B cell (primary cell): Measurements from ENCODE around the gene TMEM170B. TPM values are rescaled to one million over a fixed set of nuclear protein-coding genes. Genes with fewer than 3 reads are reported as not detected.

Experiments
- ATAC-seq: fragments of 200-7000 bp; cut with Tn5 transposase; one replicate; pipeline ENCODE4 v1.10.0; 2021; ENCODE audit warnings: low read depth, mild to moderate bottlenecking, moderate number of reproducible peaks, moderate library complexity
- CTCF ChIA-PET: fragments of 350-600 bp; sonication (Branson Sonifier 250); formaldehyde crosslinking; loops from one replicate; lab custom pipeline; 2021; ENCODE audit warnings: antibody characterized with exemption, inconsistent platforms; lab: Charles Lee
- POLR2A ChIA-PET: fragments of 350-600 bp; sonication (Branson Sonifier 250); formaldehyde crosslinking; loops from one replicate; lab custom pipeline; 2021; ENCODE audit warnings: antibody characterized with exemption; lab: Charles Lee
- DNase-seq: peaks from one replicate; pipeline ENCODE4 v3.0.0; 2013
- H2AFZ ChIP-seq: 2 replicates; pipeline ENCODE4 v1.6.1; 2012; ENCODE audit warnings: mild to moderate bottlenecking, low read depth, low read length; ENCODE audit not compliant: insufficient read depth, poor library complexity, severe bottlenecking
- H3K27ac ChIP-seq, 2 donors: 1 replicate in 1 of 2; 2 replicates in 1 of 2; pipeline ENCODE4 v1.5.1; 2012 to 2013; ENCODE audit warnings: low read length in 2 of 2, mild to moderate bottlenecking in 2 of 2, moderate library complexity in 1 of 2
- H3K27me3 ChIP-seq, 4 experiments: fragments of 200-600 bp in 1 of 4; sonication (generic) in 1 of 4; replicated peaks in 1 of 4; 1 replicate in 2 of 4; 2 replicates in 2 of 4; pipeline versions ENCODE4 v1.6.1 to v1.7.0; 2013 to 2016; ENCODE audit warnings: low read length in 3 of 4, mild to moderate bottlenecking in 2 of 4, mixed read lengths in 1 of 4, moderate library complexity in 1 of 4; ENCODE audit not compliant: insufficient read depth in 4 of 4, control insufficient read depth in 3 of 4; ENCODE audit errors: control extremely low read depth in 1 of 4
- H3K36me3 ChIP-seq, 2 experiments: replicated peaks in 1 of 2; 1 replicate in 1 of 2; 2 replicates in 1 of 2; pipeline versions ENCODE4 v1.6.1 to v1.7.1; 2013; ENCODE audit warnings: low read length in 1 of 2; ENCODE audit not compliant: insufficient read depth in 2 of 2, control insufficient read depth in 1 of 2; ENCODE audit errors: control extremely low read depth in 1 of 2, extremely low read depth in 1 of 2
- H3K4me1 ChIP-seq, 2 donors: fragments of 200-600 bp in 1 of 2; sonication (generic) in 1 of 2; 1 replicate in 1 of 2; 2 replicates in 1 of 2; pipeline versions ENCODE4 v1.5.1 to v1.6.1; 2013 to 2017; ENCODE audit warnings: low read length in 2 of 2; ENCODE audit not compliant: control insufficient read depth in 2 of 2, insufficient read depth in 2 of 2
- H3K4me2 ChIP-seq: replicated peaks from 2 replicates; pipeline ENCODE3; 2012; ENCODE audit warnings: mild to moderate bottlenecking, low read depth, low read length; ENCODE audit not compliant: poor library complexity, severe bottlenecking
- H3K4me3 ChIP-seq, 5 experiments: fragments of 200-600 bp in 1 of 5; sonication (generic) in 1 of 5; 1 replicate in 3 of 5; 2 replicates in 2 of 5; pipeline versions ENCODE4 v1.5.1 to v1.7.0; 2011 to 2016; ENCODE audit warnings: low read length in 4 of 5, mild to moderate bottlenecking in 4 of 5, low read depth in 2 of 5, control low read depth in 1 of 5, moderate library complexity in 1 of 5; ENCODE audit not compliant: insufficient read depth in 1 of 5; ENCODE audit errors: control extremely low read depth in 1 of 5, extremely low read depth in 1 of 5
- H3K79me2 ChIP-seq: fragments of 200-600 bp; sonication (generic); one replicate; pipeline ENCODE4 v1.6.0; 2016; ENCODE audit warnings: low read length; ENCODE audit not compliant: control insufficient read depth, insufficient read depth
- H3K9ac ChIP-seq: fragments of 200-600 bp; sonication (generic); 2 replicates; pipeline ENCODE4 v1.6.1; 2017; ENCODE audit warnings: mild to moderate bottlenecking, low read length, moderate library complexity
- H3K9me3 ChIP-seq, 3 donors: one replicate each; pipeline versions ENCODE4 v1.6.1 to v1.7.1; 2013; ENCODE audit warnings: low read length in 2 of 3; ENCODE audit not compliant: control insufficient read depth in 2 of 3, insufficient read depth in 1 of 3; ENCODE audit errors: control extremely low read depth in 1 of 3
- H4K20me1 ChIP-seq: 2 replicates; pipeline ENCODE4 v1.6.0; 2012; ENCODE audit warnings: mild to moderate bottlenecking, low read length; ENCODE audit not compliant: insufficient read depth, control insufficient read depth, poor library complexity, severe bottlenecking
- H3K27ac Mint-ChIP-seq: one replicate; pipeline ENCODE4 v1.8.0; 2021; ENCODE audit warnings: mixed read lengths
- H3K27me3 Mint-ChIP-seq: one replicate; pipeline ENCODE4 v1.8.0; 2021; ENCODE audit warnings: mixed read lengths
- H3K4me1 Mint-ChIP-seq: one replicate; pipeline ENCODE4 v1.8.0; 2021; ENCODE audit warnings: mixed read lengths
- H3K4me3 Mint-ChIP-seq: one replicate; pipeline ENCODE4 v1.8.0; 2021; ENCODE audit warnings: mixed read lengths
- H3K9me3 Mint-ChIP-seq: one replicate; pipeline ENCODE4 v1.8.0; 2022; ENCODE audit warnings: mixed read lengths; ENCODE audit not compliant: insufficient read depth
- CTCF ChIP-seq: fragments of 200-600 bp; IDR thresholded peaks from one replicate; pipeline ENCODE4 v1.8.0; 2022; ENCODE audit warnings: antibody characterized with exemption, mild to moderate bottlenecking
- EZH2 ChIP-seq: IDR thresholded peaks from 2 replicates; pipeline ENCODE4 v1.6.1; 2012; ENCODE audit warnings: borderline replicate concordance, low read depth, mild to moderate bottlenecking, moderate library complexity, low read length; ENCODE audit not compliant: insufficient read depth, poor library complexity, severe bottlenecking
- WGBS: methylation state at CpG from one replicate; pipeline ENCODE4 v1.1.5; 2013; ENCODE audit warnings: missing lambda C conversion rate; ENCODE audit not compliant: insufficient coverage; 5-methylcytosine and 5-hydroxymethylcytosine counted together
- intact Hi-C: fragments of 100-400 bp; cut with micrococcal nuclease; formaldehyde crosslinking; loops from one replicate; pipeline ENCODE4 v1.10.0; 2022
- polyA plus RNA-seq: library from polyadenylated mRNA; depleted of rRNA; stranded (reverse); fragments of >200 nt; gene quantifications from 2 replicates; pipeline ENCODE4 v1.2.3, GENCODE V29; 2012
- total RNA-seq, 2 donors: library from RNA; stranded (reverse); fragments of 120-200 nt in 1 of 2; gene quantifications; 1 replicate in 1 of 2; 2 replicates in 1 of 2; pipeline versions ENCODE4 v1.2.3 to v1.2.4, GENCODE V29; 2013 to 2022

TMEM170B gene
- total and polyA plus RNA-seq, 2 donors (not counting 1 experiment from before 2014, with no cell fraction given): 0.64 to 3.4 TPM

- TF ChIP-seq CTCF (no peak), EZH2 (no peak)
- H2AFZ ChIP-seq: no peak overlapping the region
- peaks cover 18% of the 10 kb centered on the region for H3K27me3 Mint-ChIP-seq
Observed at GRCh38 chr6:11595903-11596302, 58.4 kb downstream of the TMEM170B start.

GRCh38 chr6:11596640-11597237 is 59.2 kb downstream of the TMEM170B start:
- no peaks in the 10 kb centered on the region for H3K9me3 ChIP-seq
- 88% methylated on average over 1 of the region's 8 CpGs for WGBS
- POLR2A ChIA-PET: no interaction called here

More at GRCh38 chr6:11595903-11596302, 58.4 kb downstream of the TMEM170B start:
- H3K9ac ChIP-seq: no peak overlapping the region
- H3K9me3 Mint-ChIP-seq: no peaks in the 10 kb centered on the region
- H3K27ac ChIP-seq: no peak overlapping the region
- H3K4me1 Mint-ChIP-seq: no peaks in the 10 kb centered on the region
- DNase-seq: no peak
- ChIA-PET CTCF (interaction anchor here (0.6 kb wide), 1 partner anchor 808 kb away, joined by 4 read pairs; no protein-coding TSS in a partner anchor), POLR2A (no interaction called here)
- no peak for ATAC-seq
- H3K9me3 ChIP-seq: no peaks in the 10 kb centered on the region
- intact Hi-C loops: no loop called here
- H3K4me3 Mint-ChIP-seq: no peak overlapping the region
- H3K27me3 ChIP-seq: no peaks in the 10 kb centered on the region
- H3K4me2 ChIP-seq: no peak overlapping the region
- H3K4me3 ChIP-seq: no peak overlapping the region
- no peaks in the 10 kb centered on the region for H3K36me3 ChIP-seq
- no peak overlapping the region for H3K27ac Mint-ChIP-seq
- 48% methylated on average over 3 of the region's 4 CpGs for WGBS
- H4K20me1 ChIP-seq: no peaks in the 10 kb centered on the region
- no peaks in the 10 kb centered on the region for H3K4me1 ChIP-seq
- H3K79me2 ChIP-seq: no peaks in the 10 kb centered on the region

More at GRCh38 chr6:11596640-11597237, 59.2 kb downstream of the TMEM170B start:
- no peak overlapping the region for H3K9ac ChIP-seq
- no peaks in the 10 kb centered on the region for H3K79me2 ChIP-seq
- H3K27me3 Mint-ChIP-seq: peaks cover 20% of the 10 kb centered on the region
- CTCF ChIA-PET: no interaction called here
- H3K9me3 Mint-ChIP-seq: no peaks in the 10 kb centered on the region
- H3K4me3 Mint-ChIP-seq: no peak overlapping the region
- no peak for TF ChIP-seq CTCF
- TF ChIP-seq EZH2: no peak
- no peak overlapping the region for H3K27ac ChIP-seq
- H3K36me3 ChIP-seq: no peaks in the 10 kb centered on the region
- H3K4me3 ChIP-seq: no peak overlapping the region
- no peaks in the 10 kb centered on the region for H3K4me1 ChIP-seq
- H3K27me3 ChIP-seq: no peaks in the 10 kb centered on the region
- H3K4me2 ChIP-seq: no peak overlapping the region
- no peak for ATAC-seq
- H3K4me1 Mint-ChIP-seq: no peaks in the 10 kb centered on the region
- intact Hi-C loops: no loop called here
- no peak overlapping the region for H2AFZ ChIP-seq
- H3K27ac Mint-ChIP-seq: no peak overlapping the region
- no peaks in the 10 kb centered on the region for H4K20me1 ChIP-seq
- no peak for DNase-seq
